NB4 (cell line): ENCODE results near the gene COL1A2.

Source experiments
- DNase-seq: peaks from one replicate; pipeline ENCODE4 v3.0.0; 2010; ENCODE audit warnings: low read depth
- H3K4me3 ChIP-seq: one replicate; pipeline ENCODE4 v1.5.1; 2011; ENCODE audit warnings: mild to moderate bottlenecking, low read depth, low read length, moderate library complexity
- CTCF ChIP-seq: IDR thresholded peaks from one replicate; pipeline ENCODE4 v1.5.1; 2012; ENCODE audit warnings: low read depth, low read length
- MYC ChIP-seq: IDR thresholded peaks from 2 replicates; pipeline ENCODE4 v1.6.1; 2011; ENCODE audit warnings: low read depth, low read length
- POLR2A ChIP-seq: IDR thresholded peaks from 2 replicates; pipeline ENCODE4 v1.6.1; 2011; ENCODE audit warnings: mild to moderate bottlenecking; ENCODE audit not compliant: insufficient read length; ENCODE audit errors: extremely low read depth
- TF ChIP-seq, protein P1 (sequence below): IDR thresholded peaks from 2 replicates; pipeline ENCODE4 v1.6.1; 2011; ENCODE audit warnings: low read depth, low read length

Gene COL1A2

DNA sequence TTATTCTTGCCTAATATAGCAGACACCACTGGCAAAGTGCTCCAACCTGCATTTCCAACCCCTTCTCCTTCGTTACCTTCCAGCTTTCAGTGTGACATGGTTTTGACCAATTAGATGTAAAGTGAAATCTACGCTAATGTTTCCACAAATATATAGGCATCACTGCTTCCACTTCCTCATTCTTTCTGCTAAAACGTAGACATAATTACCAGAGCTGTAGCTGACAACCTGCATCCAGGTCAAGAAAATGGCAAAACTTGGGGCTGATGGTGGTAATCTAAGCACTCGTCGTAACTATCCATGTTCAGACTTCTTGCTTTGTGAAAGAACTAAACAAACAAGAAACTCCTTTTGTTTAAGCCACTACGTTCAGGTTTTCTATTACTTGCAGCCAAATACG, 41.8 kb upstream of the COL1A2 start:
- no peak for DNase-seq
- no peak overlapping the region for H3K4me3 ChIP-seq
- TF ChIP-seq CTCF = no peak
- TF ChIP-seq POLR2A = no peak
- TF ChIP-seq, protein P1, sequence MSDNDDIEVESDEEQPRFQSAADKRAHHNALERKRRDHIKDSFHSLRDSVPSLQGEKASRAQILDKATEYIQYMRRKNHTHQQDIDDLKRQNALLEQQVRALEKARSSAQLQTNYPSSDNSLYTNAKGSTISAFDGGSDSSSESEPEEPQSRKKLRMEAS = no peak
- TF ChIP-seq MYC = no peak

DNA sequence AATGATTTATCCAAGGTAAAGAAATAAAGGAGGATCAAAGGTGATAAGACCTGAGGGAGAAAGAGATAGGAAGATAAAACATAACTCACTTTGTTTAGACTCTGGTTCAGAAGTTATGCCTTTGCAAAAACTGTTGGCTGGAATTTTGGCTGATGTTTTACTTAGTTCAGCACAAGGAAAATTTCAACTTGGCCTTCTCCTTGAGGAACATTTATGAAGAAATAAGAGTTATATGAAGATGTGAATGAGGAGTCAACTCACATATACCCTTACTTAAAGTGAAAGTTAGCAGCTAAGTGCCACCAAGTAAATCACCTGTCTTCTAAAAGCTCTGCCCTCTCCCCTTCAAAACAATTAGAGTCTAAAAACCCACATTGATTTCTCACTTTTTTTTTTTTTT, 39.7 kb upstream of the COL1A2 start:
- no peak for TF ChIP-seq MYC
- no peak for TF ChIP-seq CTCF
- no peak for TF ChIP-seq POLR2A
- TF ChIP-seq, protein P1 = no peak
- H3K4me3 ChIP-seq = no peak overlapping the region
- no peak for DNase-seq

DNA sequence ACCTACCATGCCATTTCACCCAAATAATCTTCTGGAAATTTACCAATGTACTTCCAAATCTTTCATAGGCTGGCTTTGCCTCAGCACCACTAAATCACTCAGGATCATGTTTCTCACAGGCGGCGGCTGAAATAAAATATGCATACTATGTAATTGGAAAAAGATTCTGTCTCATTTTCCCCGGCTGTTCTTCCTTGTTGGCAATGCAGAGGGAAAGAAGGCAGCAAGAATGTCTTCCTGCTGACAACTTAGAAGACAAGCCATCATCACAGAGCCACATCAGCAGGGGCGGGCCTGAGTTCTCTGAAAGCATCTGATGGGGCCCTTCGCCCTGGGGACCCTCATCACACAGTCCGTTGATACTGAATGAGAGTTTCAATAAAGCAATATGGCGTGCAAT, 39.2 kb upstream of the COL1A2 start:
- no peak for DNase-seq
- TF ChIP-seq POLR2A (no peak), CTCF (no peak), MYC (no peak)
- TF ChIP-seq, protein P1 = no peak
- H3K4me3 ChIP-seq = no peak overlapping the region

DNA sequence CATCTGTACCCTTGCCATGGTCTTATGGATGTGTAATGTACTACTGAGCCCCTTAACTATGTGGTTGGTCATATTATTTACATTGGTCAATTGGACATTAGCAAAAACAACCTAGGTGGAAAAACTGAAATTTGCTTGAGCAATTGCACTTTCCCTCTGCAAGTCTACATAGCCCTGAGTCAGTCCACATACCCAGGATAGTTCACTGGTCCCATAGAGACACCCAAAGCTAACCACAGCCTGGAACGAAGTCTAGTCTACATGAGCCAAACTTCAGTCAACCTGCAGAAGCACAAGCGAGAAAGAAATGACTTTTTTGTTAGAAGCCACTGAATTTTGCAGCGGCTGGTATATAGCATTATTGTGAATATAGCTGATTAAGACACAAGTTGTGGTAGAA, 37.6 kb upstream of the COL1A2 start:
- no peak overlapping the region for H3K4me3 ChIP-seq
- no peak for DNase-seq

GRCh38 chr7:94360926-94361325, 33.8 kb upstream of the COL1A2 start:
- TF ChIP-seq CTCF (no peak), POLR2A (no peak), MYC (no peak)
- TF ChIP-seq, protein P1 = no peak
- no peak overlapping the region for H3K4me3 ChIP-seq
- no peak for DNase-seq

More for the DNA sequence above, 37.6 kb upstream of the COL1A2 start:
- TF ChIP-seq CTCF (no peak), POLR2A (no peak), MYC (no peak)
- TF ChIP-seq, protein P1 = no peak

GRCh38 chr7:94362276-94362675, 32.4 kb upstream of the COL1A2 start:
- no peak overlapping the region for H3K4me3 ChIP-seq
- DNase-seq = no peak
- TF ChIP-seq, protein P1 = no peak
- TF ChIP-seq CTCF (no peak), POLR2A (no peak), MYC (no peak)
